IMR-90 (cell line): ENCODE measurements around the gene KCNT1. TPM values are rescaled to one million over a fixed set of nuclear protein-coding genes. Genes with fewer than 3 reads are reported as not detected.

Experiments used
- ATAC-seq: fragments of 200-7000 bp; cut with Tn5 transposase; 2 replicates; pipeline ENCODE4 v1.9.1; 2020; ENCODE audit warnings: low read depth, mild to moderate bottlenecking, moderate library complexity
- BruUV-seq: library from RNA; stranded (reverse); fragments of 400-500 nt; replicated peaks from 2 replicates; lab custom pipeline; 2021; lab: Mats Ljungman, UMichigan
- CTCF ChIA-PET: fragments of 300-600 bp; formaldehyde crosslinking; extraction: SDS; loops from one replicate; lab custom pipeline; 2021; ENCODE audit warnings: antibody characterized with exemption; lab: Yijun Ruan, JAX
- POLR2A ChIA-PET: fragments of 300-600 bp; sonication (Branson Sonifier 250); formaldehyde crosslinking; loops from one replicate; lab custom pipeline; 2022; ENCODE audit warnings: antibody characterized with exemption; ENCODE audit not compliant: unreplicated experiment; lab: Charles Lee
- DNase-seq: peaks from one replicate; pipeline ENCODE4 v3.0.0; 2013
- H2AFZ ChIP-seq: replicated peaks from 2 replicates; pipeline ENCODE3; 2013; ENCODE audit warnings: low read length, mild to moderate bottlenecking; ENCODE audit not compliant: poor library complexity
- H2AK5ac ChIP-seq: 2 replicates; pipeline ENCODE4 v1.6.1; 2013; ENCODE audit warnings: low read depth, low read length, inconsistent platforms
- H2AK9ac ChIP-seq: replicated peaks from 2 replicates; pipeline ENCODE3; 2013; ENCODE audit warnings: mild to moderate bottlenecking, low read depth, low read length, moderate library complexity; ENCODE audit not compliant: poor library complexity
- H2BK120ac ChIP-seq: 2 replicates; pipeline ENCODE4 v1.6.1; 2013; ENCODE audit warnings: low read depth, low read length, inconsistent platforms
- H2BK15ac ChIP-seq: 3 replicates; pipeline ENCODE4 v1.6.1; 2013; ENCODE audit warnings: low read depth, low read length, inconsistent platforms
- H2BK20ac ChIP-seq: 2 replicates; pipeline ENCODE4 v1.6.1; 2013; ENCODE audit warnings: low read depth, mild to moderate bottlenecking, inconsistent platforms, low read length, moderate library complexity
- H2BK5ac ChIP-seq: 2 replicates; pipeline ENCODE4 v1.6.1; 2013; ENCODE audit warnings: mild to moderate bottlenecking, low read depth, low read length, inconsistent platforms; ENCODE audit not compliant: poor library complexity, severe bottlenecking
- H3K14ac ChIP-seq: replicated peaks from 2 replicates; pipeline ENCODE4 v1.6.1; 2013; ENCODE audit warnings: low read depth, low read length, inconsistent platforms
- H3K18ac ChIP-seq: 2 replicates; pipeline ENCODE4 v1.6.1; 2013; ENCODE audit warnings: low read depth, low read length, control low read depth
- H3K23ac ChIP-seq: 2 replicates; pipeline ENCODE4 v1.6.1; 2013; ENCODE audit warnings: low read depth, low read length, inconsistent platforms
- H3K27ac ChIP-seq: 2 replicates; pipeline ENCODE4 v1.5.1; 2013; ENCODE audit warnings: mild to moderate bottlenecking, control low read depth, low read length; ENCODE audit not compliant: insufficient read depth
- H3K27me3 ChIP-seq: 2 replicates; pipeline ENCODE4 v1.6.1; 2013; ENCODE audit warnings: low read length; ENCODE audit not compliant: control insufficient read depth, insufficient read depth
- H3K36me3 ChIP-seq: 2 replicates; pipeline ENCODE4 v1.6.1; 2013; ENCODE audit warnings: low read length, mixed read lengths; ENCODE audit not compliant: control insufficient read depth, insufficient read depth
- H3K4ac ChIP-seq: 2 replicates; pipeline ENCODE4 v1.6.1; 2013; ENCODE audit warnings: low read depth, low read length, inconsistent platforms
- H3K4me1 ChIP-seq: 2 replicates; pipeline ENCODE4 v1.6.1; 2013; ENCODE audit warnings: low read length, mixed read lengths; ENCODE audit not compliant: control insufficient read depth, insufficient read depth
- H3K4me2 ChIP-seq: 2 replicates; pipeline ENCODE4 v1.6.1; 2013; ENCODE audit warnings: low read depth, mild to moderate bottlenecking, control low read depth, low read length, moderate library complexity
- H3K4me3 ChIP-seq: 2 replicates; pipeline ENCODE4 v1.5.1; 2013; ENCODE audit warnings: low read depth, mild to moderate bottlenecking, control low read depth, low read length, moderate library complexity; ENCODE audit not compliant: insufficient read depth
- H3K56ac ChIP-seq: 2 replicates; pipeline ENCODE4 v1.6.1; 2013; ENCODE audit warnings: low read length, inconsistent platforms; ENCODE audit not compliant: insufficient read depth; ENCODE audit errors: extremely low read depth
- H3K79me1 ChIP-seq, 2 experiments: 2 replicates each; pipeline ENCODE4 v1.6.1; 2013; ENCODE audit warnings: low read length in 2 of 2, inconsistent platforms in 1 of 2, low read depth in 1 of 2
- H3K9ac ChIP-seq: 2 replicates; pipeline ENCODE4 v1.6.1; 2013; ENCODE audit warnings: low read depth, low read length, control low read depth
- H3K9me1 ChIP-seq: 2 replicates; pipeline ENCODE4 v1.6.1; 2013; ENCODE audit warnings: low read length, inconsistent platforms; ENCODE audit not compliant: insufficient read depth
- H3K9me3 ChIP-seq: 2 replicates; pipeline ENCODE4 v1.6.1; 2013; ENCODE audit warnings: low read length; ENCODE audit not compliant: control insufficient read depth, insufficient read depth
- H4K20me1 ChIP-seq: 2 replicates; pipeline ENCODE4 v1.6.1; 2013; ENCODE audit warnings: low read length, inconsistent platforms; ENCODE audit not compliant: insufficient read depth
- H4K5ac ChIP-seq: 2 replicates; pipeline ENCODE4 v1.6.1; 2013; ENCODE audit warnings: mild to moderate bottlenecking, low read depth, low read length, control low read depth
- H4K8ac ChIP-seq, 2 experiments: 2 replicates each; pipeline ENCODE4 v1.6.1; 2013; ENCODE audit warnings: low read depth in 2 of 2, low read length in 2 of 2, control low read depth in 1 of 2, inconsistent platforms in 1 of 2
- H4K91ac ChIP-seq: 2 replicates; pipeline ENCODE4 v1.6.1; 2013; ENCODE audit warnings: low read depth, low read length, inconsistent platforms; ENCODE audit not compliant: insufficient read depth
- CEBPB ChIP-seq: IDR thresholded peaks from 2 replicates; pipeline ENCODE4 v1.6.1; 2012; ENCODE audit warnings: low read depth, low read length, improper control_type of control experiment
- CTCF ChIP-seq: conservative IDR thresholded peaks from 2 replicates; pipeline ENCODE4 v1.5.1; 2012; ENCODE audit warnings: mild to moderate bottlenecking, low read depth, low read length, improper control_type of control experiment
- ELK1 ChIP-seq: fragments of 150-350 bp; IDR thresholded peaks from 2 replicates; pipeline ENCODE4 v1.6.1; 2016; ENCODE audit warnings: low read depth, mild to moderate bottlenecking, low read length, moderate library complexity, borderline replicate concordance
- FOS ChIP-seq: fragments of 150-350 bp; IDR thresholded peaks from 2 replicates; pipeline ENCODE4 v1.6.1; 2016; ENCODE audit warnings: low read depth, low read length
- MAFK ChIP-seq: IDR thresholded peaks from 2 replicates; pipeline ENCODE4 v1.6.1; 2012; ENCODE audit warnings: low read depth, low read length, improper control_type of control experiment
- MXI1 ChIP-seq: IDR thresholded peaks from 2 replicates; pipeline ENCODE4 v1.6.1; 2012; ENCODE audit warnings: low read depth, mild to moderate bottlenecking, low read length, moderate library complexity, borderline replicate concordance
- NFE2L2 ChIP-seq: fragments of 150-350 bp; IDR thresholded peaks from 2 replicates; pipeline ENCODE4 v1.6.1; 2016; ENCODE audit warnings: low read depth, mild to moderate bottlenecking, low read length
- POLR2A ChIP-seq: IDR thresholded peaks from 2 replicates; pipeline ENCODE4 v1.6.1; 2012; ENCODE audit warnings: mild to moderate bottlenecking, low read depth, low read length
- RAD21 ChIP-seq: IDR thresholded peaks from 2 replicates; pipeline ENCODE4 v1.6.1; 2012; ENCODE audit warnings: low read length, improper control_type of control experiment
- RCOR1 ChIP-seq: IDR thresholded peaks from 2 replicates; pipeline ENCODE4 v1.6.1; 2012; ENCODE audit warnings: mild to moderate bottlenecking, low read length, improper control_type of control experiment; ENCODE audit not compliant: insufficient replicate concordance
- RFX5 ChIP-seq: IDR thresholded peaks from 2 replicates; pipeline ENCODE4 v1.8.0; 2012; ENCODE audit warnings: low read depth, mild to moderate bottlenecking, low read length, moderate library complexity
- SMC3 ChIP-seq: fragments of 150-350 bp; IDR thresholded peaks from 2 replicates; pipeline ENCODE4 v1.6.1; 2016; ENCODE audit warnings: low read depth, mild to moderate bottlenecking, antibody characterized with exemption, low read length, moderate library complexity
- USF2 ChIP-seq: fragments of 150-350 bp; IDR thresholded peaks from 2 replicates; pipeline ENCODE4 v1.6.1; 2017; ENCODE audit warnings: mild to moderate bottlenecking, antibody characterized with exemption, low read length, low read depth
- WGBS, 2 experiments: methylation state at CpG; one replicate each; pipeline versions ENCODE4 v1.1.5 to v1.1.7; 2013; ENCODE audit warnings: missing lambda C conversion rate in 2 of 2; ENCODE audit not compliant: insufficient read length in 1 of 2; ENCODE audit errors: extremely low coverage in 2 of 2; 5-methylcytosine and 5-hydroxymethylcytosine counted together
- dilution Hi-C: fragments of 300-500 bp; cut with HindIII; formaldehyde crosslinking; loops from one replicate; pipeline ENCODE4 v1.14.3; 2018; ENCODE audit warnings: low sequenced_read_pairs; ENCODE audit not compliant: unreplicated experiment
- in situ Hi-C: fragments of 300-500 bp; cut with MboI; formaldehyde crosslinking; loops from 3 replicates; pipeline ENCODE4 v1.14.3; 2019; ENCODE audit warnings: low sequenced_read_pairs, inconsistent platforms, mixed read lengths
- intact Hi-C: fragments of 100-400 bp; cut with micrococcal nuclease; formaldehyde crosslinking; loops from 2 replicates; pipeline ENCODE4 v1.10.0; 2022
- polyA plus RNA-seq, 3 experiments: library from polyadenylated mRNA; depleted of rRNA; stranded (reverse); fragments of >200 nt; gene quantifications; 2 replicates each; pipeline ENCODE4 v1.2.3, GENCODE V29; 2012; ENCODE audit warnings: low replicate concordance in 1 of 3
- total RNA-seq: library from RNA; depleted of rRNA; stranded (reverse); fragments of >200 nt; gene quantifications from 2 replicates; pipeline ENCODE4 v1.2.3, GENCODE V29; 2012

Gene KCNT1
- total and polyA plus RNA-seq, 2 of the 4 experiments (the other 2 are of a cell fraction) = not detected

- no peak overlapping the region for H2AK9ac ChIP-seq
- H3K4me1 ChIP-seq = no peaks in the 10 kb centered on the region
- no peak overlapping the region for H4K91ac ChIP-seq
- DNase-seq = no peak
- no peak overlapping the region for H4K5ac ChIP-seq
- H3K18ac ChIP-seq = no peak overlapping the region
- H3K79me1 ChIP-seq = no peaks in the 10 kb centered on the region
- no peak overlapping the region for H2BK15ac ChIP-seq
- H3K4me2 ChIP-seq = no peak overlapping the region
- no peak overlapping the region for H2AFZ ChIP-seq
- no peaks in the 10 kb centered on the region for H3K36me3 ChIP-seq
- no peak overlapping the region for H2AK5ac ChIP-seq
- H3K9me3 ChIP-seq = no peaks in the 10 kb centered on the region
- no peak for ATAC-seq
- no peak overlapping the region for H4K8ac ChIP-seq
- BruUV-seq = no TSS peak
- H2BK20ac ChIP-seq = no peak overlapping the region
- no peak overlapping the region for H3K9ac ChIP-seq
- POLR2A ChIA-PET = no interaction called here
- no peak overlapping the region for H3K14ac ChIP-seq
- peaks cover 19% of the 10 kb centered on the region for H3K27me3 ChIP-seq
- intact Hi-C loops = no loop called here
- CTCF ChIA-PET = no interaction called here
- no peak overlapping the region for H2BK5ac ChIP-seq
- TF ChIP-seq MXI1 (no peak), RCOR1 (no peak), RAD21 (no peak), MAFK (no peak), NFE2L2 (no peak), FOS (no peak), USF2 (no peak), POLR2A (no peak), RFX5 (no peak), SMC3 (no peak), CEBPB (no peak), ELK1 (no peak), CTCF (no peak)
- in situ Hi-C loops = no loop called here
- WGBS, 2 experiments = 38% methylated on average over 2 of the region's 9 CpGs; no CpG with 5 or more reads in 1 of the 2 experiments
- H2BK120ac ChIP-seq = no peak overlapping the region
- H3K23ac ChIP-seq = no peak overlapping the region
- H4K20me1 ChIP-seq = no peaks in the 10 kb centered on the region
- H3K9me1 ChIP-seq = no peaks in the 10 kb centered on the region
- H3K56ac ChIP-seq = no peak overlapping the region
- dilution Hi-C loops = no loop called here
- H3K4me3 ChIP-seq = no peak overlapping the region
- no peak overlapping the region for H3K27ac ChIP-seq
- no peak overlapping the region for H3K4ac ChIP-seq
These were observed 17.5 kb downstream of the KCNT1 start for GRCh38 chr9:135719472-135719871.
